GM19099 (cell line): ENCODE results near the gene TEAD1.

ENCODE experiments used
- POLR2A ChIP-seq: IDR thresholded peaks from 3 replicates; pipeline ENCODE4 v1.6.1; 2011; ENCODE audit warnings: low read depth; ENCODE audit not compliant: insufficient read length; ENCODE audit errors: extremely low read depth

TEAD1 gene

GRCh38 chr11:12767577-12767976 lies 93.4 kb downstream of the TEAD1 start:
- no peak for TF ChIP-seq POLR2A

- TF ChIP-seq POLR2A, result no peak
Measured at GRCh38 chr11:12768726-12769673, 94.8 kb downstream of the TEAD1 start.

GRCh38 chr11:12769834-12770345 lies 95.7 kb downstream of the TEAD1 start:
- no peak for TF ChIP-seq POLR2A

GRCh38 chr11:12770435-12770834 lies 96.2 kb downstream of the TEAD1 start:
- TF ChIP-seq POLR2A, result no peak

- no peak for TF ChIP-seq POLR2A
Measured at GRCh38 chr11:12770966-12771597, 96.9 kb downstream of the TEAD1 start.

- no peak for TF ChIP-seq POLR2A
Measured at GRCh38 chr11:12771875-12772274, 97.7 kb downstream of the TEAD1 start.

- no peak for TF ChIP-seq POLR2A
Measured at GRCh38 chr11:12772324-12772723, 98.1 kb downstream of the TEAD1 start.

GRCh38 chr11:12773591-12773990 lies 99.4 kb downstream of the TEAD1 start:
- no peak for TF ChIP-seq POLR2A

GRCh38 chr11:12775955-12776354 lies 101.7 kb downstream of the TEAD1 start:
- TF ChIP-seq POLR2A, result no peak

GRCh38 chr11:12777208-12777874 lies 103.1 kb downstream of the TEAD1 start:
- TF ChIP-seq POLR2A, result no peak

- TF ChIP-seq POLR2A, result no peak
Measured at GRCh38 chr11:12778240-12778905, 104.2 kb downstream of the TEAD1 start.

GRCh38 chr11:12783765-12784164 lies 109.5 kb downstream of the TEAD1 start:
- TF ChIP-seq POLR2A, result no peak

- no peak for TF ChIP-seq POLR2A
Measured at GRCh38 chr11:12784445-12784844, 110.2 kb downstream of the TEAD1 start.

GRCh38 chr11:12784987-12785386 lies 110.8 kb downstream of the TEAD1 start:
- no peak for TF ChIP-seq POLR2A

- no peak for TF ChIP-seq POLR2A
Measured at GRCh38 chr11:12785901-12786300, 111.7 kb downstream of the TEAD1 start.
